IMR-90 (cell line): ENCODE measurements around the gene C11orf42. TPM values are rescaled to one million over a fixed set of nuclear protein-coding genes. Genes with fewer than 3 reads are reported as not detected.

Experiments used
- ATAC-seq: fragments of 200-7000 bp; cut with Tn5 transposase; 2 replicates; pipeline ENCODE4 v1.9.1; 2020; ENCODE audit warnings: low read depth, mild to moderate bottlenecking, moderate library complexity
- BruUV-seq: library from RNA; stranded (reverse); fragments of 400-500 nt; replicated peaks from 2 replicates; lab custom pipeline; 2021; lab: Mats Ljungman, UMichigan
- CTCF ChIA-PET: fragments of 300-600 bp; formaldehyde crosslinking; extraction: SDS; loops from one replicate; lab custom pipeline; 2021; ENCODE audit warnings: antibody characterized with exemption; lab: Yijun Ruan, JAX
- POLR2A ChIA-PET: fragments of 300-600 bp; sonication (Branson Sonifier 250); formaldehyde crosslinking; loops from one replicate; lab custom pipeline; 2022; ENCODE audit warnings: antibody characterized with exemption; ENCODE audit not compliant: unreplicated experiment; lab: Charles Lee
- DNase-seq: peaks from one replicate; pipeline ENCODE4 v3.0.0; 2013
- H2AFZ ChIP-seq: replicated peaks from 2 replicates; pipeline ENCODE3; 2013; ENCODE audit warnings: low read length, mild to moderate bottlenecking; ENCODE audit not compliant: poor library complexity
- H2AK5ac ChIP-seq: 2 replicates; pipeline ENCODE4 v1.6.1; 2013; ENCODE audit warnings: low read depth, low read length, inconsistent platforms
- H2AK9ac ChIP-seq: replicated peaks from 2 replicates; pipeline ENCODE3; 2013; ENCODE audit warnings: mild to moderate bottlenecking, low read depth, low read length, moderate library complexity; ENCODE audit not compliant: poor library complexity
- H2BK120ac ChIP-seq: 2 replicates; pipeline ENCODE4 v1.6.1; 2013; ENCODE audit warnings: low read depth, low read length, inconsistent platforms
- H2BK15ac ChIP-seq: 3 replicates; pipeline ENCODE4 v1.6.1; 2013; ENCODE audit warnings: low read depth, low read length, inconsistent platforms
- H2BK20ac ChIP-seq: 2 replicates; pipeline ENCODE4 v1.6.1; 2013; ENCODE audit warnings: low read depth, mild to moderate bottlenecking, inconsistent platforms, low read length, moderate library complexity
- H2BK5ac ChIP-seq: 2 replicates; pipeline ENCODE4 v1.6.1; 2013; ENCODE audit warnings: mild to moderate bottlenecking, low read depth, low read length, inconsistent platforms; ENCODE audit not compliant: poor library complexity, severe bottlenecking
- H3K14ac ChIP-seq: replicated peaks from 2 replicates; pipeline ENCODE4 v1.6.1; 2013; ENCODE audit warnings: low read depth, low read length, inconsistent platforms
- H3K18ac ChIP-seq: 2 replicates; pipeline ENCODE4 v1.6.1; 2013; ENCODE audit warnings: low read depth, low read length, control low read depth
- H3K23ac ChIP-seq: 2 replicates; pipeline ENCODE4 v1.6.1; 2013; ENCODE audit warnings: low read depth, low read length, inconsistent platforms
- H3K27ac ChIP-seq: 2 replicates; pipeline ENCODE4 v1.5.1; 2013; ENCODE audit warnings: mild to moderate bottlenecking, control low read depth, low read length; ENCODE audit not compliant: insufficient read depth
- H3K27me3 ChIP-seq: 2 replicates; pipeline ENCODE4 v1.6.1; 2013; ENCODE audit warnings: low read length; ENCODE audit not compliant: control insufficient read depth, insufficient read depth
- H3K36me3 ChIP-seq: 2 replicates; pipeline ENCODE4 v1.6.1; 2013; ENCODE audit warnings: low read length, mixed read lengths; ENCODE audit not compliant: control insufficient read depth, insufficient read depth
- H3K4ac ChIP-seq: 2 replicates; pipeline ENCODE4 v1.6.1; 2013; ENCODE audit warnings: low read depth, low read length, inconsistent platforms
- H3K4me1 ChIP-seq: 2 replicates; pipeline ENCODE4 v1.6.1; 2013; ENCODE audit warnings: low read length, mixed read lengths; ENCODE audit not compliant: control insufficient read depth, insufficient read depth
- H3K4me2 ChIP-seq: 2 replicates; pipeline ENCODE4 v1.6.1; 2013; ENCODE audit warnings: low read depth, mild to moderate bottlenecking, control low read depth, low read length, moderate library complexity
- H3K4me3 ChIP-seq: 2 replicates; pipeline ENCODE4 v1.5.1; 2013; ENCODE audit warnings: low read depth, mild to moderate bottlenecking, control low read depth, low read length, moderate library complexity; ENCODE audit not compliant: insufficient read depth
- H3K56ac ChIP-seq: 2 replicates; pipeline ENCODE4 v1.6.1; 2013; ENCODE audit warnings: low read length, inconsistent platforms; ENCODE audit not compliant: insufficient read depth; ENCODE audit errors: extremely low read depth
- H3K79me1 ChIP-seq, 2 experiments: 2 replicates each; pipeline ENCODE4 v1.6.1; 2013; ENCODE audit warnings: low read length in 2 of 2, inconsistent platforms in 1 of 2, low read depth in 1 of 2
- H3K9ac ChIP-seq: 2 replicates; pipeline ENCODE4 v1.6.1; 2013; ENCODE audit warnings: low read depth, low read length, control low read depth
- H3K9me1 ChIP-seq: 2 replicates; pipeline ENCODE4 v1.6.1; 2013; ENCODE audit warnings: low read length, inconsistent platforms; ENCODE audit not compliant: insufficient read depth
- H3K9me3 ChIP-seq: 2 replicates; pipeline ENCODE4 v1.6.1; 2013; ENCODE audit warnings: low read length; ENCODE audit not compliant: control insufficient read depth, insufficient read depth
- H4K20me1 ChIP-seq: 2 replicates; pipeline ENCODE4 v1.6.1; 2013; ENCODE audit warnings: low read length, inconsistent platforms; ENCODE audit not compliant: insufficient read depth
- H4K5ac ChIP-seq: 2 replicates; pipeline ENCODE4 v1.6.1; 2013; ENCODE audit warnings: mild to moderate bottlenecking, low read depth, low read length, control low read depth
- H4K8ac ChIP-seq, 2 experiments: 2 replicates each; pipeline ENCODE4 v1.6.1; 2013; ENCODE audit warnings: low read depth in 2 of 2, low read length in 2 of 2, control low read depth in 1 of 2, inconsistent platforms in 1 of 2
- H4K91ac ChIP-seq: 2 replicates; pipeline ENCODE4 v1.6.1; 2013; ENCODE audit warnings: low read depth, low read length, inconsistent platforms; ENCODE audit not compliant: insufficient read depth
- BHLHE40 ChIP-seq: fragments of 150-350 bp; IDR thresholded peaks from 2 replicates; pipeline ENCODE4 v1.6.1; 2016; ENCODE audit warnings: mild to moderate bottlenecking, low read depth, low read length
- CEBPB ChIP-seq: IDR thresholded peaks from 2 replicates; pipeline ENCODE4 v1.6.1; 2012; ENCODE audit warnings: low read depth, low read length, improper control_type of control experiment
- CHD1 ChIP-seq: IDR thresholded peaks from 2 replicates; pipeline ENCODE4 v1.6.1; 2012; ENCODE audit warnings: low read depth, low read length, improper control_type of control experiment
- CTCF ChIP-seq: conservative IDR thresholded peaks from 2 replicates; pipeline ENCODE4 v1.5.1; 2012; ENCODE audit warnings: mild to moderate bottlenecking, low read depth, low read length, improper control_type of control experiment
- FOS ChIP-seq: fragments of 150-350 bp; IDR thresholded peaks from 2 replicates; pipeline ENCODE4 v1.6.1; 2016; ENCODE audit warnings: low read depth, low read length
- MAFK ChIP-seq: IDR thresholded peaks from 2 replicates; pipeline ENCODE4 v1.6.1; 2012; ENCODE audit warnings: low read depth, low read length, improper control_type of control experiment
- MAZ ChIP-seq: IDR thresholded peaks from 2 replicates; pipeline ENCODE4 v1.6.1; 2012; ENCODE audit warnings: low read depth, mild to moderate bottlenecking, low read length, improper control_type of control experiment, moderate library complexity, borderline replicate concordance
- MXI1 ChIP-seq: IDR thresholded peaks from 2 replicates; pipeline ENCODE4 v1.6.1; 2012; ENCODE audit warnings: low read depth, mild to moderate bottlenecking, low read length, moderate library complexity, borderline replicate concordance
- NFE2L2 ChIP-seq: fragments of 150-350 bp; IDR thresholded peaks from 2 replicates; pipeline ENCODE4 v1.6.1; 2016; ENCODE audit warnings: low read depth, mild to moderate bottlenecking, low read length
- POLR2A ChIP-seq: IDR thresholded peaks from 2 replicates; pipeline ENCODE4 v1.6.1; 2012; ENCODE audit warnings: mild to moderate bottlenecking, low read depth, low read length
- RAD21 ChIP-seq: IDR thresholded peaks from 2 replicates; pipeline ENCODE4 v1.6.1; 2012; ENCODE audit warnings: low read length, improper control_type of control experiment
- RCOR1 ChIP-seq: IDR thresholded peaks from 2 replicates; pipeline ENCODE4 v1.6.1; 2012; ENCODE audit warnings: mild to moderate bottlenecking, low read length, improper control_type of control experiment; ENCODE audit not compliant: insufficient replicate concordance
- RFX5 ChIP-seq: IDR thresholded peaks from 2 replicates; pipeline ENCODE4 v1.8.0; 2012; ENCODE audit warnings: low read depth, mild to moderate bottlenecking, low read length, moderate library complexity
- SMC3 ChIP-seq: fragments of 150-350 bp; IDR thresholded peaks from 2 replicates; pipeline ENCODE4 v1.6.1; 2016; ENCODE audit warnings: low read depth, mild to moderate bottlenecking, antibody characterized with exemption, low read length, moderate library complexity
- USF2 ChIP-seq: fragments of 150-350 bp; IDR thresholded peaks from 2 replicates; pipeline ENCODE4 v1.6.1; 2017; ENCODE audit warnings: mild to moderate bottlenecking, antibody characterized with exemption, low read length, low read depth
- WGBS, 2 experiments: methylation state at CpG; one replicate each; pipeline versions ENCODE4 v1.1.5 to v1.1.7; 2013; ENCODE audit warnings: missing lambda C conversion rate in 2 of 2; ENCODE audit not compliant: insufficient read length in 1 of 2; ENCODE audit errors: extremely low coverage in 2 of 2; 5-methylcytosine and 5-hydroxymethylcytosine counted together
- dilution Hi-C: fragments of 300-500 bp; cut with HindIII; formaldehyde crosslinking; loops from one replicate; pipeline ENCODE4 v1.14.3; 2018; ENCODE audit warnings: low sequenced_read_pairs; ENCODE audit not compliant: unreplicated experiment
- in situ Hi-C: fragments of 300-500 bp; cut with MboI; formaldehyde crosslinking; loops from 3 replicates; pipeline ENCODE4 v1.14.3; 2019; ENCODE audit warnings: low sequenced_read_pairs, inconsistent platforms, mixed read lengths
- intact Hi-C: fragments of 100-400 bp; cut with micrococcal nuclease; formaldehyde crosslinking; loops from 2 replicates; pipeline ENCODE4 v1.10.0; 2022
- polyA plus RNA-seq, 3 experiments: library from polyadenylated mRNA; depleted of rRNA; stranded (reverse); fragments of >200 nt; gene quantifications; 2 replicates each; pipeline ENCODE4 v1.2.3, GENCODE V29; 2012; ENCODE audit warnings: low replicate concordance in 1 of 3
- total RNA-seq: library from RNA; depleted of rRNA; stranded (reverse); fragments of >200 nt; gene quantifications from 2 replicates; pipeline ENCODE4 v1.2.3, GENCODE V29; 2012
- TF ChIP-seq, protein P1 (sequence below): fragments of 150-350 bp; IDR thresholded peaks from 2 replicates; pipeline ENCODE4 v1.6.1; 2016; ENCODE audit warnings: low read depth, mild to moderate bottlenecking, low read length, moderate library complexity, borderline replicate concordance

C11orf42 gene
- total and polyA plus RNA-seq, 2 of the 4 experiments (the other 2 are of a cell fraction), result not detected

DNA sequence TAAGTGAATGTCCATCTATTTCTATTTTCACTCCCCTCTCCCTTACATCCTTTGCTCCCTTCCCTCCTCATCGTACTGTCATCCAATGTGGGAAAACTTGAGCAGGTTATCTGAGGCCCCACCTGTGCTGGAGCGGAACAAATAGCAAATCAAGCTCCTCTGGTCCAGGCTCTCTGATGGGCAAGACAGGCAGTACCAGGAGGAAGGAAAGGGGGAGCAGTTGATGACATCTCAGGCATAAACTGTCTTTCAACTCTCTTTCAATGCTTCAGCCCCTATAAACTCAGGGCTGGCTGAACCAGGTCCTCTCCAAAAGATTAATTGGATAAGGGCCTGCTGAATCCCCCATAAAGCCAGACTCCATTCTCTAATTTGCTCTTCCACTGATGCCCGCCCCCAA lies 52.8 kb downstream of the C11orf42 start:
- Histone ChIP-seq H4K5ac (no peak overlapping the region), H3K56ac (no peak overlapping the region), H4K8ac (no peak overlapping the region), H2BK15ac (no peak overlapping the region), H3K4me3 (no peak overlapping the region), H3K4ac (no peak overlapping the region), H2BK20ac (no peak overlapping the region), H3K14ac (no peak overlapping the region), H3K9ac (no peak overlapping the region), H3K27me3 (peaks cover 55% of the 10 kb centered on the region), H3K9me3 (no peaks in the 10 kb centered on the region; the same call in 1 of the 2 replicates), H3K23ac (no peak overlapping the region), H3K9me1 (no peaks in the 10 kb centered on the region; the same call in 1 of the 2 replicates), H4K20me1 (no peaks in the 10 kb centered on the region), H3K36me3 (no peaks in the 10 kb centered on the region), H3K27ac (no peak overlapping the region), H3K4me2 (no peak overlapping the region), H3K4me1 (no peaks in the 10 kb centered on the region; the same call in 1 of the 2 replicates), H2AK9ac (no peak overlapping the region), H4K91ac (no peak overlapping the region), H2BK120ac (no peak overlapping the region), H2AK5ac (no peak overlapping the region), H3K79me1 (no peaks in the 10 kb centered on the region), H3K18ac (no peak overlapping the region), H2BK5ac (no peak overlapping the region), H2AFZ (no peak overlapping the region)
- DNase-seq (no peak), ATAC-seq (no peak)
- TF ChIP-seq FOS, result no peak
- no peak for TF ChIP-seq MAZ
- no peak for TF ChIP-seq MAFK
- TF ChIP-seq, protein P1, sequence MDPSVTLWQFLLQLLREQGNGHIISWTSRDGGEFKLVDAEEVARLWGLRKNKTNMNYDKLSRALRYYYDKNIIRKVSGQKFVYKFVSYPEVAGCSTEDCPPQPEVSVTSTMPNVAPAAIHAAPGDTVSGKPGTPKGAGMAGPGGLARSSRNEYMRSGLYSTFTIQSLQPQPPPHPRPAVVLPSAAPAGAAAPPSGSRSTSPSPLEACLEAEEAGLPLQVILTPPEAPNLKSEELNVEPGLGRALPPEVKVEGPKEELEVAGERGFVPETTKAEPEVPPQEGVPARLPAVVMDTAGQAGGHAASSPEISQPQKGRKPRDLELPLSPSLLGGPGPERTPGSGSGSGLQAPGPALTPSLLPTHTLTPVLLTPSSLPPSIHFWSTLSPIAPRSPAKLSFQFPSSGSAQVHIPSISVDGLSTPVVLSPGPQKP, result no peak
- TF ChIP-seq BHLHE40, result no peak
- TF ChIP-seq CTCF, result no peak
- no peak for TF ChIP-seq NFE2L2
- TF ChIP-seq RCOR1, result no peak
- TF ChIP-seq RFX5, result no peak
- no peak for TF ChIP-seq SMC3
- TF ChIP-seq USF2, result no peak
- TF ChIP-seq CHD1, result no peak
- no peak for TF ChIP-seq POLR2A
- TF ChIP-seq MXI1, result no peak
- no peak for TF ChIP-seq RAD21
- TF ChIP-seq CEBPB, result no peak
- dilution Hi-C loops (no loop called here), in situ Hi-C loops (no loop called here), intact Hi-C loops (no loop called here)
- BruUV-seq, result no TSS peak
- POLR2A ChIA-PET, result no interaction called here
- CTCF ChIA-PET, result no interaction called here
- WGBS, 2 experiments, result no CpG with 5 or more reads among the region's 3 CpGs
